GM13976 (cell line): ENCODE data around the gene ZNF662.

Experiments
- DNase-seq: peaks from one replicate; pipeline ENCODE4 v3.0.0; 2012; ENCODE audit warnings: low spot score
- in situ Hi-C: fragments of 300-500 bp; cut with MboI; formaldehyde crosslinking; loops from one replicate; pipeline ENCODE4 v1.12.0; 2022; ENCODE audit warnings: low sequenced_read_pairs, mixed read lengths, inconsistent platforms; ENCODE audit not compliant: unreplicated experiment
- TF ChIP-seq, protein P1 (sequence below): IDR thresholded peaks from 2 replicates; pipeline ENCODE4 v1.5.1; 2012; ENCODE audit warnings: borderline replicate concordance, mild to moderate bottlenecking; ENCODE audit not compliant: insufficient read depth; ENCODE audit errors: extremely low read depth, missing control alignments, control extremely low read depth

ZNF662 gene

DNA sequence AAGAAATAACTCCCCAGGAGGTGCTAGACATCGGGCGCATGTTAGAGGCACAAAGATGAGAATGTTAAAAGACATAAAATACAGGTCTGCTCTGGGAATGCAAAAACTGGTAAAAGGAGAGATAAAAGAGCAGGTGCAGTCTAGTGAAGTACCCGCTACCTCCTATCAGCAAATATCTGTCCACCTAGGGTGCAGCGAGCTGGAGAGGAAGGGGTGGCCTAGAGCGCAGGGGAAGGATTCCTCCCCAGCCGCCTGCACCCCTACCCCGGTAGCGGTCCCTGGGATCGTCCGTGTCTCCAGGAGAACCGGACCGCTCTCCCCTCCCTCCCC is 237 bp upstream of the ZNF662 start:
- DNase-seq: no peak
- TF ChIP-seq, protein P1, sequence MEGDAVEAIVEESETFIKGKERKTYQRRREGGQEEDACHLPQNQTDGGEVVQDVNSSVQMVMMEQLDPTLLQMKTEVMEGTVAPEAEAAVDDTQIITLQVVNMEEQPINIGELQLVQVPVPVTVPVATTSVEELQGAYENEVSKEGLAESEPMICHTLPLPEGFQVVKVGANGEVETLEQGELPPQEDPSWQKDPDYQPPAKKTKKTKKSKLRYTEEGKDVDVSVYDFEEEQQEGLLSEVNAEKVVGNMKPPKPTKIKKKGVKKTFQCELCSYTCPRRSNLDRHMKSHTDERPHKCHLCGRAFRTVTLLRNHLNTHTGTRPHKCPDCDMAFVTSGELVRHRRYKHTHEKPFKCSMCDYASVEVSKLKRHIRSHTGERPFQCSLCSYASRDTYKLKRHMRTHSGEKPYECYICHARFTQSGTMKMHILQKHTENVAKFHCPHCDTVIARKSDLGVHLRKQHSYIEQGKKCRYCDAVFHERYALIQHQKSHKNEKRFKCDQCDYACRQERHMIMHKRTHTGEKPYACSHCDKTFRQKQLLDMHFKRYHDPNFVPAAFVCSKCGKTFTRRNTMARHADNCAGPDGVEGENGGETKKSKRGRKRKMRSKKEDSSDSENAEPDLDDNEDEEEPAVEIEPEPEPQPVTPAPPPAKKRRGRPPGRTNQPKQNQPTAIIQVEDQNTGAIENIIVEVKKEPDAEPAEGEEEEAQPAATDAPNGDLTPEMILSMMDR: no peak
- in situ Hi-C loops: no loop called here

DNA sequence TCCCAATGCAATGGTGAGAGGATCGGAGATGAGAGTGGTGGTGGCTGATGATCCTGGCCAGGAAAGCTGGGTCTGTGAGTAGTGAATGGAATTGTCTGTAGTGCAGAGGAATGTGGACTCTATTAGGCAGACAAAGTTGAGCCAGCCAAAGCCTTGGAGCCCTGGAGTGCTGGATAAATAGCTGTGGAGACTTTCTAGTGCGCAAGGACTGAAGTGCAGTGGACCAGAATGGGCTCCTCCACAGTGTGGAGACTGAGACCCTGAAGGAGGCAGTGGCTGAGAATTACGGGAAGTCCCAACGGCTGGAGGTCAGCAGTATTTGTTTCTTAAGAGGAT is 874 bp downstream of the ZNF662 start:
- no peak for DNase-seq
- TF ChIP-seq, protein P1: no peak
- in situ Hi-C loops: no loop called here

DNA sequence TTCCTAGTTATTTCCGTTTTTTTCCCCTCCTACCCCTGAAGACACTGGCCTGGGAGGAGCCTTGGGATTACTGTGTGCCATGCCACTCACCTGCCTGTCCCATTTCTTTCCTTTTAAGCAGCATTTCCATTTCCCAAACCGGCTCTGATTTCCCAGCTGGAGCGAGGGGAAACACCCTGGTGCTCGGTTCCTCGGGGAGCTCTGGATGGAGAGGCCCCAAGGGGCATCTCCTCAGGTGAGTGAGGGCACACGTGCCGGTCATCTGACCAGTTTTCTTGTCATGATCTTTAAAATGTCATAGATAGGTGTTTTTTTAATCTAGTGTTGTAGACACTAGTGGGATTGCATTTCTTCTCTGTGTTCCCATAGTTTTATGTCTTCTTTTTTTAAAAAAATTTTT is 2.7 kb downstream of the ZNF662 start:
- DNase-seq: no peak
- TF ChIP-seq, protein P1: no peak
- in situ Hi-C loops: no loop called here

DNA sequence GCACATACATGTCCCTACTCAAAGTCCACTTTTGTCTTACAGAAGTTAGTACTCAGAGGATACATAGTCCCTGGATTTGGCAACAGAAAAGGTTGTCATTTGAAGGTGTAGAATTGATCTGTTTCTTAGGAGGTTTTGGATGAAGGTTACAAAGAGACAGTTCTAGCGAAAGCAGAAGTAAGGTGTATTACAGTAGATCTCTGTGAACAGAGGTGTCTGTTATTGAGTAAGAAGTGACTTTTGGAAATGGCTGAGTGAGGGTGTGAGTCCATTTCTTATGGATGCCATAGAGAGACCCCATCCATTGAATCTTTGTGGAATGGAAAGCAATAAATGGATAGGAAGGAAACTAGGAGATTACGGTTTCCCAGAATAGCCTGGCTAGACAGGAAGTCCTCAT is 5.6 kb downstream of the ZNF662 start:
- in situ Hi-C loops: no loop called here
- TF ChIP-seq, protein P1: no peak
- no peak for DNase-seq

DNA sequence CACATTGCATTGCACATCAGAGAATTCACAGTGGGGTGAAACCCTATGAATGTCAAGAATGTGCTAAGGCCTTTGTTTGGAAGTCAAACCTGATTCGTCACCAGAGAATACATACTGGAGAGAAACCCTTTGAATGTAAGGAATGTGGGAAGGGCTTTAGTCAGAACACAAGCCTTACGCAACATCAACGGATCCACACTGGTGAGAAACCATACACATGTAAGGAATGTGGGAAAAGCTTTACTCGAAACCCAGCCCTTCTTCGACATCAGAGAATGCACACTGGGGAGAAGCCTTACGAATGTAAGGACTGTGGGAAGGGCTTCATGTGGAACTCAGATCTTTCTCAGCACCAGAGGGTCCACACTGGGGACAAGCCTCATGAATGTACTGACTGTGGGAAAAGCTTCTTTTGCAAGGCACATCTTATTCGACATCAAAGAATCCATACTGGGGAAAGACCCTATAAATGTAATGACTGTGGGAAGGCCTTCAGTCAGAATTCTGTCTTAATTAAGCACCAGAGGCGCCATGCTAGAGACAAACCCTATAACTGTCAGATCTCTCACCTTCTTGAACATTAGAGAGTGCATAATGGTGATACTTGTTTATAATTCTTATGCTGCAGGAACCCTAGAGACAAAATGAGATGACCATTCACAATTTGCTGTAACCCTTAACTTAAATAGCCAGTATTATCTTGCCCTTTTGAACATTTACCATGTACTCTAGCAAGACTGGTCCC is 9.0 kb downstream of the ZNF662 start:
- DNase-seq: no peak

DNA sequence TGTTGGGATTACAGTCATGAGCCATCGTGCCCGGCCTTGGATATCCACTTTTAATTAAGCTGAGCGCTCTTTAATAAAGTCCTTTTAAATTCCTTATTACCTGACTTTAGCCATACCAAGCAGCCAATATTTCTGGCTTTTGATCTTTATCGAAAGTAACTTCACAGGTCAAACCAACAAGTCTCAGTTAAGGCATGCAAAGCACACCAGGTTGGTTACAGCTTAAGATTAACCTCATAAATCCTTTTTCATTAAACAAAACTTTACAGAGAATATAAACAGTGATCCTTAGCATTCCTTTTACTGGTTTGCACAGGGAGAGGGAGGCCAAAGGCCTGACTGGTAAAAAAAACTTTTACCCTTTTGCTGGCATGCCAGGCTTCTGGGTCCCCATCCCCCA is 17.7 kb downstream of the ZNF662 start:
- TF ChIP-seq, protein P1: no peak
- no peak for DNase-seq
- in situ Hi-C loops: no loop called here

More for the DNA sequence above, 9.0 kb downstream of the ZNF662 start:
- in situ Hi-C loops: no loop called here
- TF ChIP-seq, protein P1: no peak
